ENCODE results near the gene PPARD.

DNA sequence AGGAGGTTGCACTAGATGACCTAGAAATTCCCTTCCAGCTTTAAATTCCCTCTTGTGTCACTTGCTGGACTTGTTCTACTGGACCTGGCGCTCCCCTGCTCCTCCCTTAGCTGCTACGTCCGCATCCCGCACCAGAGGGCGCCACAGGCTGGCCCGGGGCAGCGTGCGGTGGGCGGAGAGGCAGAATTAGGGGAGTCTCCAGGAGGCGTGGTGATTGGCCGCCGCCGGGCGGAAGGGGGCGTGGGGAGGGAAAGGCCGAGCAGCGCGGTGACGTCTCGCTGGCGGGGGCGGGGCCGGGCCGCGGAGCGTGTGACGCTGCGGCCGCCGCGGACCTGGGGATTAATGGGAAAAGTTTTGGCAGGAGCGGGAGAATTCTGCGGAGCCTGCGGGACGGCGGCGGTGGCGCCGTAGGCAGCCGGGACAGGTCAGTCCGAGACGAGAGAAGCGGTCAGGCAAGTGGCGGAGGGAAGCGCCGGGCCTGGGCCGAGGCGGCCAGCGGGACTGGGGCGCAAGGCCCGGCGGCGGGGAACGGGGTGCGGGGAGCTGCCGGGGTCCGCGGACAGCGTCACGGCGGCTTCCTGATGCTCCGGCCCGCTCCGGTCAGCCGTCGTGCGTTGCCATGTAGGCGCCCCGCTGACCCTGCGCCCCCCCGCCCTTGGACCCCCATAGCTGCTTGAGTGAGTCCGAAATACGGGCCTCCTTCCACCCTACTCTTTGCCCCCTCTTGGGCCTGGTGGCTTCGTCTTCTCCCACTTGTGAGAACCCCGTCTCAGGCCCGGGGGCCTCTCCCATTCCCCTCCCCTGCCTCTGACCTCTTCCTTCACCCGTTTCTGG lies at the start of gene PPARD:
- TF ChIP-seq, protein P1, sequence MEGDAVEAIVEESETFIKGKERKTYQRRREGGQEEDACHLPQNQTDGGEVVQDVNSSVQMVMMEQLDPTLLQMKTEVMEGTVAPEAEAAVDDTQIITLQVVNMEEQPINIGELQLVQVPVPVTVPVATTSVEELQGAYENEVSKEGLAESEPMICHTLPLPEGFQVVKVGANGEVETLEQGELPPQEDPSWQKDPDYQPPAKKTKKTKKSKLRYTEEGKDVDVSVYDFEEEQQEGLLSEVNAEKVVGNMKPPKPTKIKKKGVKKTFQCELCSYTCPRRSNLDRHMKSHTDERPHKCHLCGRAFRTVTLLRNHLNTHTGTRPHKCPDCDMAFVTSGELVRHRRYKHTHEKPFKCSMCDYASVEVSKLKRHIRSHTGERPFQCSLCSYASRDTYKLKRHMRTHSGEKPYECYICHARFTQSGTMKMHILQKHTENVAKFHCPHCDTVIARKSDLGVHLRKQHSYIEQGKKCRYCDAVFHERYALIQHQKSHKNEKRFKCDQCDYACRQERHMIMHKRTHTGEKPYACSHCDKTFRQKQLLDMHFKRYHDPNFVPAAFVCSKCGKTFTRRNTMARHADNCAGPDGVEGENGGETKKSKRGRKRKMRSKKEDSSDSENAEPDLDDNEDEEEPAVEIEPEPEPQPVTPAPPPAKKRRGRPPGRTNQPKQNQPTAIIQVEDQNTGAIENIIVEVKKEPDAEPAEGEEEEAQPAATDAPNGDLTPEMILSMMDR (conservative IDR thresholded peaks at IDR 0.05; ENCODE audit: low read depth, low read length): peak; percentile 98
- no peak for TF ChIP-seq EZH2 (IDR thresholded peaks at IDR 0.05; ENCODE audit: borderline replicate concordance, low read depth, low read length, poor library complexity, severe bottlenecking)

Data from A673 (cell line).